H1 (cell line): Measurements from ENCODE around the gene CEP192.

Experiments used
- JUN ChIP-seq: IDR thresholded peaks from 2 replicates; pipeline ENCODE4 v1.6.1; 2011; ENCODE audit warnings: low read depth, mild to moderate bottlenecking, improper control_type of control experiment, low read length
- KDM1A ChIP-seq: fragments of 200-600, 300-600 bp; sonication (generic); IDR thresholded peaks from 2 replicates; pipeline ENCODE4 v1.7.1; 2016; ENCODE audit warnings: mild to moderate bottlenecking, low read length, borderline replicate concordance
- SIX5 ChIP-seq: IDR thresholded peaks from 2 replicates; pipeline ENCODE4 v1.6.1; 2011; ENCODE audit warnings: mild to moderate bottlenecking, low read depth, low read length
- TEAD4 ChIP-seq: IDR thresholded peaks from 2 replicates; pipeline ENCODE4 v1.6.1; 2012; ENCODE audit warnings: low read depth, low read length, inconsistent platforms, mixed read lengths

DNA sequence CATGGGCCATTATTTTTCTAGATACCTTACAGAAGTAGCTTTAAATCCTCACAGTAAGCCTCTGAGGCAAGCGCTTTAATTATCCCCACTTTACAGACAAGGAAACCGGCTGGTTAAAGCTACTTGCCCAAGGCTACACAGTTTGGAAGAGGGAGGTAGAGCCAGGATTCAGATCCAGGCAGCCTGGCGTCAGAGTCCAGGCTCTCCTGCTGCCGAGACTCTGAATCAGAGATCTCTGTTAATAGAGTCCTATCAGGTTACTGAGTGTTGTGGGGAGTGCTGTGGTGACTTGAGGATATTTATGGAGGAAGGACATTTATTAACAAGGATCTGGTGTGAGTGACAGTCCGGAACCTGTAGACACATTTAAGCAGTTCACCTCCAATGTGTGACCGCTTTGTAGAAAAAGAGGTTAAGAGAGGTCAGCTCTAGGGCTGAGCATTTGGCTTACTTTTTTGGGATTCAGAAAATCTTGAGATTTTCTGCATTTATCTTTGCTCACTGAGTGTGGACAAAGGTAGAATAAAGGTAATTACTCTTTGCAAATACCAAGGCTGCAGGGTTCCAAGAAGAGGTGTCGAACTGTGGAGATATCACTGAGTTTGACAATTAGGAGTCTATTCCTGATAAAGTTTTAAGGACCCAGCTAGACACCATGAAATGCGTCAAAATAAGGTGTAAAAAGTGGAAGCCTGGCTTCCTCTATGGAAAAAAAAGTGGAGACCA lies 1.6 kb upstream of the CEP192 start:
- no peak for TF ChIP-seq SIX5
- no peak for TF ChIP-seq JUN
- TF ChIP-seq KDM1A: no peak
- no peak for TF ChIP-seq TEAD4
